GM10248 (cell line): ENCODE results near the gene CYSTM1.

ENCODE experiments used
- CTCF ChIA-PET: fragments of 300-600 bp; sonication (Branson Sonifier 250); formaldehyde crosslinking; extraction: SDS; loops from one replicate; lab custom pipeline; 2021; ENCODE audit warnings: antibody characterized with exemption; lab: Yijun Ruan, JAX
- POLR2A ChIA-PET: fragments of 350-650 bp; sonication (Branson Sonifier 250); formaldehyde crosslinking; extraction: SDS; loops from one replicate; lab custom pipeline; 2020; ENCODE audit warnings: antibody characterized with exemption; lab: Yijun Ruan, JAX
- DNase-seq: peaks from one replicate; pipeline ENCODE4 v3.0.0; 2012; ENCODE audit errors: extremely low spot score
- CTCF ChIP-seq: IDR thresholded peaks from 2 replicates; pipeline ENCODE4 v1.5.1; 2012; ENCODE audit warnings: mild to moderate bottlenecking, low read depth; ENCODE audit errors: extremely low read depth, missing control alignments, control extremely low read depth

Gene CYSTM1

GRCh38 chr5:140251527-140251973, 76.6 kb downstream of the CYSTM1 start:
- POLR2A ChIA-PET: no interaction called here
- no peak for TF ChIP-seq CTCF
- CTCF ChIA-PET: interaction anchor here (1.7 to 3.1 kb wide), 4 partner anchors 12 to 121 kb away, joined by 5 to 12 read pairs (median 9); no protein-coding TSS in a partner anchor
- no peak for DNase-seq

- DNase-seq: no peak
- POLR2A ChIA-PET: no interaction called here
- no peak for TF ChIP-seq CTCF
- CTCF ChIA-PET: interaction anchor here (1.3 to 12.2 kb wide), 7 partner anchors 7 to 120 kb away, joined by 3 to 99 read pairs (median 7); partner anchors contain the start of gene HBEGF
These were observed 77.6 kb downstream of the CYSTM1 start for GRCh38 chr5:140252470-140253126.

GRCh38 chr5:140253985-140254384, 79.0 kb downstream of the CYSTM1 start:
- TF ChIP-seq CTCF: no peak
- POLR2A ChIA-PET: no interaction called here
- no peak for DNase-seq
- CTCF ChIA-PET: interaction anchor here (1.3 to 12.2 kb wide), 4 partner anchors 8 to 98 kb away, joined by 4 to 99 read pairs (median 12); no protein-coding TSS in a partner anchor

DNA sequence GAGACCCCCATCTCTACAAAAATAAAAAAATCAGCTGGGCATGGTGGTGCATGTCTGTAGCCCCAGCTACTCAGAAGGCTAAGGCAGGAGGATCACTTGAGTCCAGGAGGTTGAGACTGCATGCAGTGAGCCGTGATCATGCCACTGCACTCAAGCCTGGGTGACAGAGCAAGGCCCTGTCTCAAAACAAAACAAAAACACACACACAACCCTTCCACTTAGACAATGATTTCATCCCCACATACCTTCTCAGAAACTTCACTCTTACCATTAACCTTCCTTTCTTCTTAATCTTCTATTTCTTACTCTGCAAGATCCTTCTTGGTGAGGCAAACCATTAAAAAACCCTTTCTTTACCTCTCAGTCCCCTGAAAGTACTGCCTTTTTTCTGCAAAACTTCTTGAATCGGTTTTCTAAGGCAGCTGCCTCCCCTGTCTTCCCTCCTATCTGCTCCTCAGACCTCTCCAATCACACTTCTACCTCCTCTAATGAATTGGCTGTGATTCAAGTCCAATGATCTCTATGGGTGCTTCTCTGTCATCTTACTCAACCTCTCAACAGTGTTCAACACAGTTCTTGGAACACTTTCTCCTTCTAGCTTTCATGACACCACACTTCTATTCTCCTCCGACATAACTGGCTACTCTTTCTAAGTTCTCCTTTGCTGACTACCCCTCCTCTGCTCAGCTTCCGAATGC, 80.6 kb downstream of the CYSTM1 start:
- ChIA-PET POLR2A (no interaction called here), CTCF (interaction anchor here (0.7 to 12.2 kb wide), 6 partner anchors 10 to 96 kb away, joined by 3 to 99 read pairs (median 15); partner anchors contain the start of gene HBEGF)
- no peak for TF ChIP-seq CTCF
- no peak for DNase-seq

DNA sequence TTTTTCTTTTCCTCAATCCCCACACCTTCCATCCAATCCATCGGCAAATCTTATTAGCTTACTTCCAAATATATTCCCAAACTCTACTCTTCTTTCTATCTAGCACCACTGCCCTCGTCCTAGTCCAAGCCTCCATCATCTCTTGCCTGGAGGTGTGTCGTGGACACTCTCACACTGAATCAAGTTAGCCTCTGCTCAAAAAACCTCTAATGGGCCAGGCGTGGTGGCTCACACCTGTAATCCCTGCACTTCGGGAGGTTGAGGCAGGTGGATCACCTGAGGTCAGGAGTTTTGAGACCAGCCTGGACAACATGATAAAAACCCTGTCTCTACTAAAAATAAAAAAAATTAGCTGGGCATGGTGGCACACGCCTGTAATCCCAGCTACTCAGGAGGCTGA, 81.7 kb downstream of the CYSTM1 start:
- CTCF ChIA-PET: interaction anchor here (0.9 to 12.2 kb wide), 9 partner anchors 10 to 107 kb away, joined by 3 to 99 read pairs (median 5); no protein-coding TSS in a partner anchor
- no peak for TF ChIP-seq CTCF
- no peak for DNase-seq
- POLR2A ChIA-PET: no interaction called here

GRCh38 chr5:140258016-140258415, 83.0 kb downstream of the CYSTM1 start:
- no peak for DNase-seq
- ChIA-PET CTCF (interaction anchor here (1.3 to 12.2 kb wide), 4 partner anchors 9 to 105 kb away, joined by 4 to 99 read pairs (median 20); no protein-coding TSS in a partner anchor), POLR2A (no interaction called here)
- no peak for TF ChIP-seq CTCF
